ENCODE measurements around the gene CTXN2.

Gene CTXN2

DNA sequence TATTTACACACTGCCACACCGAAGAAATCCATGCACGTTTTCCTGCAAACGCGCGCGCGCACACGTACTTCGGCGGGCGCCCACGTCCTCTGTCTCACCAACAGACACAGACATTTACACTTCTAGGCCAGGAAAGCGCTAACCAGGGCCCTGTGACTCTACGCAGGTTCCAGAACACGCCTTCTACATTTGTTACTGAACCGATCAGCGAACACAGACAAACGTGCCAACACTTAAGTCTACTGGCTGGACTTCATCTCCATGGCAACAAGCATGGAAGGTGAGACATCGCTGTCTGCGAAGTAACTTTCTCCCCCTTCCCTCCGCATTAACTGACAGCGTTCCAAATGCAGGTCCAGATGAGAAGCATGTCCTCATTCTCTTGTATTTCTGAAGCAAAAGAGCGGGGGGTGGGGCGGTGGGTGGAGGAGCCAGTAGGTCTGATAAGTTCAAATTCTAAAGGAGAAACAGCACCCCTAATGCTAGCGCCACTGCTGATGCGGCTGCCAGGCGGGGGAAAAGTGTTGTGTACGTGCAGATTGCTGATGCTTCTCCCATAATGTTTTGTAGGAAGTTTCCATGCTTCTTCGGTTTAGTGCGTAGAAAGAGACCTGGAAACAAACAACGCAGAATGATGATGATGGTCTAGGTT, at the start of gene CTXN2:
Gene CTXN2 (plus strand): TSS at position 92 of the 652 bp plus-strand sequence. CDS start 9,636 bp downstream, outside the sequence.
- no peak for DNase-seq (ENCODE audit: low read depth)
- Histone ChIP-seq H3K27me3 (replicated peaks; ENCODE audit: control insufficient read depth, insufficient read depth, low read length) (peaks cover 11% of the 10 kb centered on the region), H3K9ac (ENCODE audit: low read length) (no peak within 1 kb of the TSS), H3K36me3 (ENCODE audit: control insufficient read depth, insufficient read depth, low read length, severe bottlenecking) (no peaks in the 10 kb centered on the region), H3K4me1 (ENCODE audit: control insufficient read depth, insufficient read depth, low read length) (peaks cover 7% of the 10 kb centered on the region), H3K9me3 (ENCODE audit: control insufficient read depth, low read length) (no peaks in the 10 kb centered on the region), H3K4me3 (ENCODE audit: low read length) (peak within 1 kb of the TSS; percentile 57)

DNA sequence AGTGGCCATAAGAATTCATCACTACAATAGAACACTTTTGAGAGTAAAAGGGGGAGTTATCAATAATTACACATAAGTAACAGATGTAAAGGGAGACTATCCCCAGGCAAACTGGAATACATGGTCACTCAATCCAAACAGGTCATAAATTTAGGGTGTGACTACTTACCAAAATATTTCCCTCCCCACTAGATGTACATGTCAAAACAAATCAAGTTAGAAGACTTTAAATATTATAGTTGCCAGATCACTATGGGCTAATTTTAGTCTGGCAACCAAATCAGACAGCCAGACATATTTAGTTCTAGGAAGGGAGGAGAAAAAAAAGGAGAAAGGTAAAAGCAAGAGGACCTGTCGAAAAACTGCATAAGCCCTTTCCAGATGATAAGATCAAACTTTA, 47.6 kb upstream of the CTXN2 start:
- Histone ChIP-seq H3K4me1 (ENCODE audit: control insufficient read depth, insufficient read depth, low read length) (peaks cover 18% of the 10 kb centered on the region), H3K9ac (ENCODE audit: low read length) (no peak overlapping the region), H3K36me3 (ENCODE audit: control insufficient read depth, insufficient read depth, low read length, severe bottlenecking) (no peaks in the 10 kb centered on the region), H3K9me3 (ENCODE audit: control insufficient read depth, low read length) (no peaks in the 10 kb centered on the region), H3K27me3 (replicated peaks; ENCODE audit: control insufficient read depth, insufficient read depth, low read length) (no peaks in the 10 kb centered on the region), H3K4me3 (ENCODE audit: low read length) (no peak overlapping the region)
- peak; percentile 15 for DNase-seq (ENCODE audit: low read depth)

DNA sequence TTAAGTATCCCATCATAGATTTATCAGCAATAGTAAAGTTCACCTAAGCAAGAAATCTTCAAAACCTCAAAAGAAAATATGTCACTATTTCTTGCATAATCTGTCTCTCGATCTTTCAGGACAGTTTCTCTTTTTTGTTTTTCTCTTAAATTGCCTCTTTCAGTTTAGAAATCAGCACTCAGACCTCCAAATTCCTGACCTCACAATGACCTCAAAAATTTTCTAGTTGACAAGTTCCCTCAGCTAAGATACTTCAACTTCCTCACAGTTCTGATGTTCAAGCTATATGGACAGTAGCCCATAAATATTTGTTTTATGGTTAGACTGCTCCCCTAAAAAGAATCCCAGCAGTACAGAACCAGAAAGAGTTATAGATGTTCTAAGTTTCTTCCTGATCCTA, 46.6 kb upstream of the CTXN2 start:
- H3K4me1 ChIP-seq (ENCODE audit: control insufficient read depth, insufficient read depth, low read length) = peaks cover 18% of the 10 kb centered on the region
- H3K9me3 ChIP-seq (ENCODE audit: control insufficient read depth, low read length) = no peaks in the 10 kb centered on the region
- DNase-seq (ENCODE audit: low read depth) = peak; percentile 22
- H3K36me3 ChIP-seq (ENCODE audit: control insufficient read depth, insufficient read depth, low read length, severe bottlenecking) = no peaks in the 10 kb centered on the region
- no peak overlapping the region for H3K4me3 ChIP-seq (ENCODE audit: low read length)
- no peaks in the 10 kb centered on the region for H3K27me3 ChIP-seq (replicated peaks; ENCODE audit: control insufficient read depth, insufficient read depth, low read length)
- no peak overlapping the region for H3K9ac ChIP-seq (ENCODE audit: low read length)

DNA sequence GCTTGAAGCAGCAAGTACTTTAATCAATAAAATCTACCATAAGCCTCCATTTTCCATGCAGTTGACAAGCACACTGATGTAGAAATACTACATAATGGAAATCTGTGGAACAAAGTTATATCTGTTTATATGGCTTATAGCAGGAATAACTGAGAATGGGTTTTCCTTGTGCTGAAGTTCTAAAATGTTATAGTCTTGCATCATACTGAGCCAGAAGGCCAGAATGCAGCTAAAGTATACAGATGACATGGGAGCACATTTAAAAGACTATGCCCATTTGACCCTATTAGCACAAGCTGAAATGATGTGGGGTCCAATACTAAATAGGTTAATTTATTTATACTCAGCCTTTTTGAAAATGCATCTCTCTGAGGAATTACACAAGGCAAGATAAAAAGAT, 45.5 kb upstream of the CTXN2 start:
- peak; percentile 47 for DNase-seq (ENCODE audit: low read depth)
- Histone ChIP-seq H3K4me1 (ENCODE audit: control insufficient read depth, insufficient read depth, low read length) (peaks cover 18% of the 10 kb centered on the region), H3K27me3 (replicated peaks; ENCODE audit: control insufficient read depth, insufficient read depth, low read length) (no peaks in the 10 kb centered on the region), H3K9ac (ENCODE audit: low read length) (no peak overlapping the region), H3K9me3 (ENCODE audit: control insufficient read depth, low read length) (no peaks in the 10 kb centered on the region), H3K36me3 (ENCODE audit: control insufficient read depth, insufficient read depth, low read length, severe bottlenecking) (no peaks in the 10 kb centered on the region), H3K4me3 (ENCODE audit: low read length) (no peak overlapping the region)

DNA sequence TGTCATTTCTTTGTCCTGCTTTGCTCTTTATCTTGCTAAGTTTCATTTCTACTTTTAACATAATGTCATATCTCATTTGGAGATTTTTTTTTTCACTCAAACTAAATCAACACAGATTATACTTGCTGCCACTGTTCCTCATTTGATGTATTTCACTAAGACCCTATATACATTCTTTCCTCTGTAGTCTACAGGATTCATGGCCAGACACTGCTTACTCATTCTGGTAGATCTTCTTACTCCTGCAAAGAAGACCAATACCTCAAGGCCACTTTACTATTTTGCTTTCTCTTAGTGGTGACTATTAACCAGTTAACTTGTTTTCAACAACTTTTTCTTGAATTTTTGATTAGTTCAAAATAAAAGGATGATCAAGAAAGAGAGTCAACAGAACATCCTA, 44.1 kb upstream of the CTXN2 start:
- Histone ChIP-seq H3K9ac (ENCODE audit: low read length) (no peak overlapping the region), H3K4me1 (ENCODE audit: control insufficient read depth, insufficient read depth, low read length) (peaks cover 18% of the 10 kb centered on the region), H3K4me3 (ENCODE audit: low read length) (no peak overlapping the region), H3K36me3 (ENCODE audit: control insufficient read depth, insufficient read depth, low read length, severe bottlenecking) (no peaks in the 10 kb centered on the region), H3K27me3 (replicated peaks; ENCODE audit: control insufficient read depth, insufficient read depth, low read length) (no peaks in the 10 kb centered on the region), H3K9me3 (ENCODE audit: control insufficient read depth, low read length) (no peaks in the 10 kb centered on the region)
- no peak for DNase-seq (ENCODE audit: low read depth)

DNA sequence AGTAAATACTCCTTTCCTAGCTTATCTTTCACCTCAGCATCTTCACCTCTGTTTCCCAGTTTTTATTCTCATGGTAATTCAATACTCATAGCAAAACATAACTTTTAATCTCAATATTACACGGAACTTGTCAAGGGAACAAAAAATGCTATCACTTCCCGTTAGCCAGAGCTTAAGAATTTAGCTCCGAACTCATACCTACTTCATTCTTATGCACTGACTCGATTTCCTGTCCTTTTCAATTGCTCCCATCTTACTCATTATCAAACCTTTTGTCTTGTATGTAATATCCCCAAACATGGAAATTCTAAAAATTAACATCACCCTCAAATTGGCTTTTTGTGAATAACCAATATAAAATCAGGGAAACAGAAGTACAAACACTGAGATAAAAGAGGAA, 41.6 kb upstream of the CTXN2 start:
- no peaks in the 10 kb centered on the region for H3K9me3 ChIP-seq (ENCODE audit: control insufficient read depth, low read length)
- H3K4me3 ChIP-seq (ENCODE audit: low read length) = no peak overlapping the region
- H3K27me3 ChIP-seq (replicated peaks; ENCODE audit: control insufficient read depth, insufficient read depth, low read length) = no peaks in the 10 kb centered on the region
- H3K4me1 ChIP-seq (ENCODE audit: control insufficient read depth, insufficient read depth, low read length) = peaks cover 4% of the 10 kb centered on the region
- DNase-seq (ENCODE audit: low read depth) = peak; percentile 19
- H3K9ac ChIP-seq (ENCODE audit: low read length) = no peak overlapping the region
- H3K36me3 ChIP-seq (ENCODE audit: control insufficient read depth, insufficient read depth, low read length, severe bottlenecking) = no peaks in the 10 kb centered on the region

DNA sequence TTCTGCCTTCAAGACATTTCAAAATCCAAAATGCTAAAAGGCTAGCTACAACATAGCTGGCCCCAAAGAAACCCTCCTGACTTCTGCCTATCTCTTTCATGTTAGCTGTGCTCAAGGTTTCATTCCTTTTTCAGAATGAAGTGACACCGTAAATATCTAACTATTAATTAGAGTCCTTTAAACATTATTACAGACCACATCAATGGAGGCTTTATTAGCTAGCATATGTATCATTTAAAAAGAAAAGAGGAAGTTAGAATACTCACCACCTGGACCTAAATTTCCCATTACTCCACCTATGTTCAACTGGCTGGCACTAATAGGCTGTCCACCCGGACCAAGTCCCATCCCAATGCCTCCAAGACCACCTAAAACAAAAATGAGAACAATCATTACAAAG, 37.9 kb upstream of the CTXN2 start:
- Histone ChIP-seq H3K9ac (ENCODE audit: low read length) (no peak overlapping the region), H3K4me3 (ENCODE audit: low read length) (no peak overlapping the region), H3K36me3 (ENCODE audit: control insufficient read depth, insufficient read depth, low read length, severe bottlenecking) (no peaks in the 10 kb centered on the region), H3K27me3 (replicated peaks; ENCODE audit: control insufficient read depth, insufficient read depth, low read length) (no peaks in the 10 kb centered on the region), H3K9me3 (ENCODE audit: control insufficient read depth, low read length) (no peaks in the 10 kb centered on the region), H3K4me1 (ENCODE audit: control insufficient read depth, insufficient read depth, low read length) (no peaks in the 10 kb centered on the region)
- no peak for DNase-seq (ENCODE audit: low read depth)

DNA sequence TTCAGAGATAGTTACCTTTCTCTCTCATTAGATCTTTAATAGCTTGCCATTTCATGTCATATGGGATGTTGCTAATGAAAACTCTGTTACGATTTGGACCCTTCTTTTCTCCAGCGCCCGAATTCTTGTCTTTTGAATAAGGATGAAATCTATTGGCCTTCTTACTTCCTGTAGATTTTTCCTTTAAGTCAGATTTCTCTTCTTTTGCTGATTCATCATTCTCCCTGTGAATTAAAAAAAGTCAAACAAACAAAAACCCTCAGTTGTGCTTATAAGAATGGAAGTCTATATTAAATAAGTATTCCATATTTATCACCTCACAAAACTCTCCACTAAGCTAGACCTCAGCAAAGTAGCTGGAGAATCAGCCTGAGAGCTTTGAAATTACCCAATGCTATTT, 22.8 kb upstream of the CTXN2 start:
- DNase-seq (ENCODE audit: low read depth) = no peak
- Histone ChIP-seq H3K27me3 (replicated peaks; ENCODE audit: control insufficient read depth, insufficient read depth, low read length) (no peaks in the 10 kb centered on the region), H3K4me1 (ENCODE audit: control insufficient read depth, insufficient read depth, low read length) (no peaks in the 10 kb centered on the region), H3K4me3 (ENCODE audit: low read length) (no peak overlapping the region), H3K9ac (ENCODE audit: low read length) (no peak overlapping the region), H3K36me3 (ENCODE audit: control insufficient read depth, insufficient read depth, low read length, severe bottlenecking) (no peaks in the 10 kb centered on the region), H3K9me3 (ENCODE audit: control insufficient read depth, low read length) (no peaks in the 10 kb centered on the region)

DNA sequence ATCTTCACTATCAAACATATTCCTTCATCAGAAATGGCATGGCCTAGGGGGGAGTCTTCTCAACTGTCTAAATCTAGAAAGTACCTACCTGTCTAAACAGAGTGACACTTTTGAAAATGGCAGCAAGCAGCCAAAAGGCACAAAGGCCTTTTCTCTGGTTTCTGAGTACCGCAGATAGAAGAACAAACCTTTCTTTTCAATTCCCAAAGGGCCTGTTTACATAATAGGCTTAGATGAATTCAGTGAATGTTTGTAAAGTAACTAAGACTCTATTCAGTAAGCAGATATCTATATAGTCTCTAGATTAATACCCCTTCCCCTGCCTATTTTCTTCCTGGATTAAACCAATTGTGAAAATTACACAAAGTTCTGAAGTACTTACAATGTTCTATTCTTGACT, 20.5 kb upstream of the CTXN2 start:
- Histone ChIP-seq H3K36me3 (ENCODE audit: control insufficient read depth, insufficient read depth, low read length, severe bottlenecking) (no peaks in the 10 kb centered on the region), H3K4me3 (ENCODE audit: low read length) (no peak overlapping the region), H3K27me3 (replicated peaks; ENCODE audit: control insufficient read depth, insufficient read depth, low read length) (no peaks in the 10 kb centered on the region)

DNA sequence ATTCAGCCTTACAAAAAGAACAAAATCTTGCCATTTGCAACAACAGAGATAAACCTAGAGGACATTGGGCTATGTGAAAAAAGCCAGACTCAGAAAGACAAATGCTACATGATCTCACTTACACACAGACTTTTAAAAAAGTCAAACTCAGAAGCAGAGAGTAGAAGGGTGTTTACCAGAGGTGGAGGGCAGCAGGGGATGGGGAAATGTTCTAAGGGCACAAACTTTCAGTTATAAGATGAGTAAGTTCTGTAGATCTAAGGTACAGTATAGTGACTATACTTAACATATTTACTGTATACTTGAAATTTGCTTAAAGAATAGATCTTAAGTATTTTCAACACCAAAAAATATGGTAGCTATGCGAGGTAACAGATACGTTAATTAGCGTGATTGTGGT, 16.3 kb upstream of the CTXN2 start:
- Histone ChIP-seq H3K4me3 (ENCODE audit: low read length) (no peak overlapping the region), H3K4me1 (ENCODE audit: control insufficient read depth, insufficient read depth, low read length) (no peaks in the 10 kb centered on the region), H3K27me3 (replicated peaks; ENCODE audit: control insufficient read depth, insufficient read depth, low read length) (peaks cover 3% of the 10 kb centered on the region), H3K9ac (ENCODE audit: low read length) (no peak overlapping the region), H3K9me3 (ENCODE audit: control insufficient read depth, low read length) (no peaks in the 10 kb centered on the region), H3K36me3 (ENCODE audit: control insufficient read depth, insufficient read depth, low read length, severe bottlenecking) (no peaks in the 10 kb centered on the region)
- no peak for DNase-seq (ENCODE audit: low read depth)

More for the DNA sequence above, 20.5 kb upstream of the CTXN2 start:
- Histone ChIP-seq H3K9ac (ENCODE audit: low read length) (no peak overlapping the region), H3K9me3 (ENCODE audit: control insufficient read depth, low read length) (no peaks in the 10 kb centered on the region), H3K4me1 (ENCODE audit: control insufficient read depth, insufficient read depth, low read length) (no peaks in the 10 kb centered on the region)
- DNase-seq (ENCODE audit: low read depth) = no peak

DNA sequence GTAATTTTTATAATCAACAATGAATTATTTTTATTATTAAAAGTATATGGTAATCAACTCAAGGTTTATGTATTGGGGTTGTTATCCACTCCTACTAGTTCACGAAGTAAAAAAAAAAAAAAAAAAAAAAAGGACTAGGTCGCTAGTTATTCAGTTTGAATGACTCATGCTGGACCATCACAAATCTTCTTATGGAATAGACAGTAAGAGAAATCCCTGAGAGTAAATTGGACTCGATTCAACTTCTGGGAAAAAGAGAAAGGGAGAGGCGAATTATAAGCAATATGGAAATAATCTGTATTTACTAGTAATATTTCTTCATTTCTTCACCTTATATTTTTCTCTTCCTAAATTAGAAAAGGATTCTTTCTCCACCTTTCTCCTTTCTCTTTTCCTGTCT, 15.4 kb upstream of the CTXN2 start:
- no peaks in the 10 kb centered on the region for H3K9me3 ChIP-seq (ENCODE audit: control insufficient read depth, low read length)
- DNase-seq (ENCODE audit: low read depth) = no peak
- no peak overlapping the region for H3K9ac ChIP-seq (ENCODE audit: low read length)
- no peaks in the 10 kb centered on the region for H3K4me1 ChIP-seq (ENCODE audit: control insufficient read depth, insufficient read depth, low read length)
- H3K36me3 ChIP-seq (ENCODE audit: control insufficient read depth, insufficient read depth, low read length, severe bottlenecking) = no peaks in the 10 kb centered on the region
- no peak overlapping the region for H3K4me3 ChIP-seq (ENCODE audit: low read length)
- peaks cover 3% of the 10 kb centered on the region for H3K27me3 ChIP-seq (replicated peaks; ENCODE audit: control insufficient read depth, insufficient read depth, low read length)

DNA sequence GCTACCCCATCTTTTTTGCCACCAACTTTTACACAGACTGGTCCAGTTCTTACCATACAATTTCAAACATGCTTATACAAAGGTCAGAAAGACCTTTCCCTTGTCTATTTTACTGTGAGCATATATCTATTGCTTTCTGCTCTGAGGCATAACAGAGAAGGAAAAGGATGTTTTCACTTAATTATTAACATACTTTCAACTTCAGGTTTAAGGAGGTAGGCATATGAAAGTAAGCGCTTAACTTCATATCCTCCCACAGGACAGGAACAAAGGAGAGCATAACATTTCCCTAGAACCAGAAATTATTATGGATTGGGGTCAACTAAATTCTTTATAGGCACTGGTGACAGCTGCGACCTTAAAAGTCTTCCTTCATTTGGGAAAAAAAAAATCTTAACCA, 14.5 kb upstream of the CTXN2 start:
- H3K27me3 ChIP-seq (replicated peaks; ENCODE audit: control insufficient read depth, insufficient read depth, low read length) = peaks cover 3% of the 10 kb centered on the region
- no peak for DNase-seq (ENCODE audit: low read depth)
- H3K4me3 ChIP-seq (ENCODE audit: low read length) = peak overlapping the region; percentile 78
- no peaks in the 10 kb centered on the region for H3K4me1 ChIP-seq (ENCODE audit: control insufficient read depth, insufficient read depth, low read length)
- no peak overlapping the region for H3K9ac ChIP-seq (ENCODE audit: low read length)
- H3K9me3 ChIP-seq (ENCODE audit: control insufficient read depth, low read length) = no peaks in the 10 kb centered on the region
- H3K36me3 ChIP-seq (ENCODE audit: control insufficient read depth, insufficient read depth, low read length, severe bottlenecking) = no peaks in the 10 kb centered on the region

Data from adipocyte (in vitro differentiated cells).